Epithelial cell of proximal tubule (primary cell): Measurements from ENCODE around the gene CHST12. TPM values are rescaled to one million over a fixed set of nuclear protein-coding genes. Genes with fewer than 3 reads are reported as not detected.

Experiments used
- DNase-seq: peaks from one replicate; pipeline ENCODE4 v3.0.0-alpha.2; 2011; ENCODE audit warnings: low read depth
- H3K4me3 ChIP-seq: 2 replicates; pipeline ENCODE4 v1.5.1; 2011; ENCODE audit warnings: low read depth, mild to moderate bottlenecking, low read length
- CTCF ChIP-seq: conservative IDR thresholded peaks from 2 replicates; pipeline ENCODE4 v1.5.1; 2012; ENCODE audit warnings: low read depth, mild to moderate bottlenecking, low read length
- total RNA-seq: library from RNA; depleted of rRNA; stranded (reverse); fragments of >200 nt; gene quantifications from 2 replicates; pipeline ENCODE4 v1.2.3, GENCODE V29; 2015

The CHST12 gene
- total RNA-seq, 1 donor from 2014 or later = 10.6 TPM

- DNase-seq = no peak
- TF ChIP-seq CTCF = no peak
- H3K4me3 ChIP-seq = no peak overlapping the region
Measured at GRCh38 chr7:2379161-2379560, 24.2 kb upstream of the CHST12 start.

- H3K4me3 ChIP-seq = no peak overlapping the region
- DNase-seq = no peak
- no peak for TF ChIP-seq CTCF
Measured at GRCh38 chr7:2379821-2380450, 23.5 kb upstream of the CHST12 start.

GRCh38 chr7:2380461-2380860 lies 22.9 kb upstream of the CHST12 start:
- no peak overlapping the region for H3K4me3 ChIP-seq
- no peak for DNase-seq
- no peak for TF ChIP-seq CTCF

DNA sequence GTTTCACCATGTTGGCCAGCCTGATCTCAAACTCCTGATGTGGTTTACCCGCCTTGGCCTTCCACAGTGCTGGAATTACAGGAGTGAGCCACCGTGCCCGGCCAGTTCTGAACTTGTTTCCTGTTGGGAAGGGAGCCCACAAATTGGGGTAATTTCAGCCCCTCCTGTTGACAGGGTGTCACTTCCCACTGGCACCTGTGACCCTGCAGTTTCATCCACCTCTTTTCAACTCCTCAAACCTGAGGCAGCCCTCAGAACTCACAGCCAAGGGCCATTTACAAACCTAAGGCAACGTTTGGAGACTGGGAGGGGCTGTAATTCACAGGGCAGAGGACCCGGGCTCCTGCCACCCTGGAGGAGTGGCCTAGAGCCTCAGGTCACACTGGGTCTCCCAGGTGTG lies 22.2 kb upstream of the CHST12 start:
- H3K4me3 ChIP-seq = no peak overlapping the region
- no peak for DNase-seq

DNA sequence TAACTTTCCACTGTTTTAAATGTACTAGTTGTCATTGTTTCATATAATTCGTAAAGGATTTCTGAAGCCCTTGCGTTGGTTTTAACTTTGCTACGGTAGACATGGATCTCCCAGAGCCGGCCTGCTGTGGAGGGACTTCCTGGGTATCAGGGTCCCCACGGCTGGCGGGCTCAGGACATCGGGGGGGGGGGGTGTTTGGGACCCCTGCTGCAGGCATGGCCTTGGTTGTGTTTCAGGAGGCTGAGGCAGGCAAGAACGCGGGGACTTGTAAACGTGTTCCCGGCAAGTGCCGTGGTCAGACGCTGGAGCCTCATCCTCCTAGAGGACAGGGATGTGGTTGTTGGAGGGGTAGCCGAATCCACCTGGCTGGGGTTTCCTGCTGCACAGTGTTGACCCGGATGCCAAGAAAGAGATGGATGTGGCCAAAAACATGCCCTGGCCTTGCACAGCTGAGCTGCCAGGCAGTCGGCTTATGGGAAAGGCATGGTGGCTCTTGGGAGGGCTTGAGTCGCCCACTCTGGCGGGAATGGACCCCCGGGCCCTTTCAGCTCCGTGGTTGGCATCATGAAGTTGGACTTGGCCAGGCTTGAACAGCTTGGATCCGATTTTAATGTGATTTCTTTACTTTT lies 21.4 kb upstream of the CHST12 start:
- DNase-seq = no peak

More for the DNA sequence above, 22.2 kb upstream of the CHST12 start:
- no peak for TF ChIP-seq CTCF

DNA sequence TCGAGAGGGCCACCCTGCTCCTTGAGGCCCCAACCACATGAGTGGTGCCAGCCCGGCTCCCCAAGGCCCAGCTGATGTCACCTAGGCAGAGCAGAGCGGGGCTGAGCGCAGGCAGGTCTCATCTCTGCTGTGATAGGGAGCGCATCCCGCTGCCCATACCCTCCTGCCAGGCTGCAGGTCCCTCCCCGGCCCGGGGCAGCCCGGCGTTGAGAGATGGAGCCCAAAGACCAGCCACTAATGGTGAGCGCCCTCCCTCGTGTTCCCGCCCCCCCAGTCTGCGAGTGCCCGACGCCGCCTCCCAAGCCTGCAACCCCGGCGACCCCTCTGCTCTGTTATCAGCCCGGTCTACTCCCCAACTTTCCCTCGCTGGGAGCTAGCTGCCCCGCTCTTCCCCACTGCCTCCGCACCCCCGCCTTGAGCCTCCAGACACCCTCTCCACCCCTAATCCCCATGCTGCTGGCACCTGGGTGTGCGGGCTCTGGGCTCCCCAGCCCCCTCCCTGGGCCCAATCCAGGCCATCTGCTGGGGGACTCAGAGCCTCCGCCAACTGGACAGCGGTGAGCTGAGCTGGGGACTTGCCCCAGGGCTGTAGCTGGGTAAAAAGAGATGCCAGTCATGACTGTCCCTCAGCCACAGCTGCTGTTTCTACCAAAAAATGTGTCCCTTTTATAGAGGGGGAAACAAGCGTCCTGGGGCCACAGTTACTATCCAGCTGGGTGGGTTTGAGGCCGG lies 19.7 kb upstream of the CHST12 start:
- no peak for DNase-seq
- no peak overlapping the region for H3K4me3 ChIP-seq
- TF ChIP-seq CTCF = no peak

More for the DNA sequence above, 21.4 kb upstream of the CHST12 start:
- TF ChIP-seq CTCF = no peak
- no peak overlapping the region for H3K4me3 ChIP-seq
